HG03558 (cell line): ENCODE results near the gene CFAP65.

Experiments used
- ATAC-seq: cut with Tn5 transposase; IDR thresholded peaks from one replicate; pipeline ENCODE4 v1.9.1; 2021; ENCODE audit warnings: moderate number of reproducible peaks; ENCODE audit not compliant: unreplicated experiment; ENCODE audit errors: extremely low read depth

The CFAP65 gene

DNA sequence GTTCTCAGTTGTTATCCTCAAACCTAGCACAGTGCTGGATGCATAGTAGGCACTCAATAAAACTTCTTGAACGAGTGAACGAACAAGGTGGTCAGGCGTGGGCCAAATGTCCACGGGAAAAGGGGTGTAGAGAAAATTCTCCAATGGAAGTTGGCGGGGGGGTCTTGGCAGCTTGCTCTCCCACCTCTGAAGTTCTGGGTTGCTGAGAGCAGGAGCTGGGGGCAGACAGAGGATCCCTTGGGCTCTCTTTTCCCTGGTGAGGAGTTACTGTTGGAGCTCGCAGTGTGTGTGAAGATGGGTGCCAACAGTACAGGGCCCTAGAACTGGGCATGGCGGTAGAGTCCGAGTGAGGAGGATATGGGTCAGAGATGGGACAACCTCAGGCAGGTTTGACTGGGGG lies 45.8 kb downstream of the CFAP65 start:
- ATAC-seq: no peak

DNA sequence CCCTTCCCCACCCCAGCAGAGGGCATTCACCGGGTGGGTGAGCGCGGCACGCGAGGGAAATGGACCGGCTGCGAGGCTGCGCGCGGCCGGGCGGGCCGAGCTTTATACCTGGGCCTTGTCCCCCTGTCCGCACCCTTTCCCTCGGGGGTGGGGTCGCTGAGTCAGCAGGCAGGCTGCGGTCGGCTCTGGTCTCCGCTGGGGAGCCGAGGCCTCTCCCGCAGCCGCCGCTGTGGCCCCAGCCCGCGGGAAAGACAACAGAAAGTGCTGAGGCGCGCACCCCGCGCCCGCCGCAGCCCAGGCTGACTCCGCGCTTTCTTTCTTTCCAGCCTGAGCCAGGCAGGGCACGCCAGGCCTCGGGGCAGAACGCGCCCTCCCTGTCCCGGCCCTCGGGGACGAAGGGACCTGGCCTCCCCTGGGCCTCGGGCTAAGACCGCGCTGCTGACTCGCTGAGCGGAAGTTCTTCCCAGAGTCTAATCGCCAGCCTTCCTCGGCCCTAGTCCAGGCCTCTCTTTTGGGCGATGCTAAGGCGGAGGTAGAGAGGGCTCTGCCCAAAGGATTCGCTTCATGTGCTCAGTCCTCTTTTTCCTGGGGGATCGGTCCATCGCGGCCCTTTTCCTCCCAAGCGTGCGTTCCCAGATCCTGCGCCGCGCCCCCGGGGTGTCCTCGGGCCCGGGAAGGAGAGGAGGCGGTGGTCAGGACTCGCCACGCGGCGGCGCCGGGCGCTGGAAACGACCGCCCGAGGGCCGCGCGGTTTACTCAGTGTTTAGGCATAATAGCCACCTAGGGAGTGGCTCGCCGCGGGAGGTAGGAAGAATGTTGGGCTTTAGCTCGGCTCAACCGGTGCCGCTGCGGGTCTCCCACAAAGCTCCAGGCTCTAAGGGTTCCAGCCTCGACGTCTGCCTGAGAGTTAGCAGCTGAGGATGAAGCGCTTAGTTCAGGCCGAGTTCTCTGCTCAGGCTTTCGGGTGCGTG lies 47.7 kb downstream of the CFAP65 start, which contains the start of gene CRYBA2:
Gene CRYBA2, minus strand, starts transcription at position 78 of the 971 bp plus-strand sequence. CDS start 246 bp downstream, outside the sequence.
- no peak for ATAC-seq

DNA sequence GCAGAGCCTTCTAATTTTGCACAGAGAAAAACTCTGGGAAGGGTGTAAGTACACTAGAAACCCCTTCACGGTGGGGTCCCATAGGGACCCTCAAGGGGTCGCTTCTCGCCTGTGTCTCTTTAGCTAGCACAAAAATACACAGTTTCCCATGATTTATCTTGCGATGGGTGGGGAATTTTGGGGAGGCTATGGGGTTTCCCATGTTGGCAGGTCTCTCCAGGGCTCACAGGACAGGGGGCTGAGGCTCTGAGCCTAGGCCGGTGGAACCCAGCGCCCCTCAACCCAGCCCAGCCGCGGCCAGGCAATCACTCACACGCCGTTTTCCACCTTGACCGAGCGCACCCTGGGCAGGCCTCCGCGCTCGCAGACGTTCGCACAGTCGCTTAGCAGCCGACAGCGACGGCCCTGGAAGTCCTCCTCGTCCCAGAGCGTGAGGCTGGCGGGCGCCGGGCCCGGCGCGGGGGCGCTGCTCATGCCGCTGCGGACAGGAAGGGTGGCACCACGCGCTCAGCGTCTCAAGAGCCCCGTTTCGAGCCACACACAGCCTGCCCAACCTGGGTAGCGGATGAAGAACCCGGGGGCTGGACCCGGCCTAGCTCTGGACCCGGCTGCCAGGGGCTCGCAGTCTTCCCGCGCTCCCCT lies 48.5 kb downstream of the CFAP65 start:
- no peak for ATAC-seq

DNA sequence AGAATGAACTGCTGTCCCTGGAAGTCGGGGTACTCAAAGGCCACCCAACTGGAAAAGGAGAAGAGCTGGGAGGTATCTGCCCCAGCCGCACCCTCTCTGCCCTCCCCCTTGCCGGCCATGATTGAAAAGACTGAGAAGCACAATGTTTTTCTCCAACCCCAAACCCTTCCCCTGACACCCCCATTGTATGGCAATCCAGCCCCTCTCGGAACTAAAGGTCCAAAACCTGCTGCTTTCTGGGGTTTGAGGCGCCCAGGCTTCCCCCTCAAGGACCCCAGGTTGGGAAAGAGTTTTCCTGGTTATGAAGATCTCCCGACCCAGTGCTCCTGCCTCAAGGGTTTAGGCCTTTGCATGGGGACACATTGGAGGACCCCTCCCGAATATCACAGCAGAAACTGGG lies 49.1 kb downstream of the CFAP65 start:
- no peak for ATAC-seq

DNA sequence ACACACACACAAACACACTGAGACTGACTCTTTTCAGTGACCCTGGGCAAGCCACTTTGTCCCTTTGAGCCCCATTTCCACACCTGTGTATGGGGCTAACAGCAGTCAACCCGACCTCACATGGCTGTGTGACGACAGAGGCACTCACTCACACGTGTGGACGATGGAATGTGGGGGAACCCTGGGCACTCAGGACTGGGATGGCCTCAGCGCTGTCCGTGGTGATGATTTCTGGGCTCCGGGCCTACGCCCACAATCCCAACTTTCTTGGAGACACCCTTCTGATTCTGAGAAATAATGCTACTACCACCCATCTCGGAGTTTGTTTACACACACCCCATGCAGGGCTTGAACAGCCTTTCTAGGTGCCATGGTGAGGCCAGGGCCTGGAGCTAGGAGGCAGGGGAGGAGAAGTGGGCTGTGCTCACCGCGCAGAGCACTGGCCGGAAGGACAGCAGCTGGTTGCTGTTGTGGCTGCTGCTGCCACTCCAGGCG lies 49.6 kb downstream of the CFAP65 start:
- no peak for ATAC-seq

DNA sequence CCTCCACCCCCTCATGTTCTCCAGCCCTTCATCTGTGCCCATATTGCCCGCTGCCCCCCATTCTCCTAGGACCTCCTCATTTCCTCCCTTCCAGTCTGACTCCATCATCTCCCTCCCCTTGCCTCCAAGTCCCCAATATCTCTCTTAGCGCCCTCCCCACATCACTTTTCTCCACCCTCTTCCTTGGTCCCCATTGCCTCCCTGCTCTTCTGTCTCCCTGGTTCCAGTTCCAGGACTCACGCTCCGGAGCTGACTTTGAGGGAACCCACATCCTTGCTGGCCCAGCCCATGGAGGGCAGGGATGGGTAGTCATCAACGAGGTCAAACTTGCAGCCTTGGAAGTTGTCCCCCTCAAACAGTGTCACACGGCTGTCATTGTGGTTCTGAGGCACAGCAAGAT lies 50.7 kb downstream of the CFAP65 start:
- ATAC-seq: no peak

DNA sequence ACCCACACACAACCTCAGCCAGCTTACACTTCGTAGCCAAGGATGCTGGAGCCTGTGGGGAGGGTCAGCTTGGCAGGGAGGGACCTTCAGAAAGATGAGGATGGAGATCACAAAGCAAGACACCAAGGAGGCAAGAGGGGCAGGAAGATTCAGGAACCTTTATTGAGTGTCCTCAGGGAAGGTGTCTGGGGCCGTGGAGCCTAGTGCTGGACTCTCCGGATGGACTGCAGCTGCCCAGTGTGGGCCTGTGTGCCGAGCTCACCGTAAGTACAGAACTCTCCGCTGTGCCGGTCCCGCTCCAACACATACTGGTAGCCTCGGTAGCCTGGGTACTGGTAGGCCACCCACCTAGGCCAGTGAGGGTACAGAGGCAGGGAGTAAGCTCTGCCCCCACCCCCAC lies 51.3 kb downstream of the CFAP65 start:
- ATAC-seq: no peak

DNA sequence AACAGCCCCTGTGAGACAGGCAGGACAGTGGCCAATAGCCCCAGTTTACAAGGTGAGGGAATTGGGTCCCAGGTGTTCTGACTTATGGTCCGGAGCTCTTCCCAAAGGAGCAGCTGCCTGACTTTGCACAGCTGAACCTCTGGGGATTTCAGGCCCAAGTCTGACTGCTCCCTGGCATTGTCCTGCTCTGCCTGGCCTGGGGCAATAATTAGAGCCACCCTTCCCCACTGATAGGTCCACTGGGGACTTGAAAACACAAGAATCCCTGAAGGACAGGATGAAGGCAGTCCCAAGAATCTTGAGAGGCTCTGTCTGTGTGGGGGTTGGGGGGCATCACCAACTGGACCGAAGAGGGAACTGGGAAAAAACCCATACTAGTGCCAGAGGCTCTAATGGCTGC lies 52.7 kb downstream of the CFAP65 start:
- ATAC-seq: no peak

DNA sequence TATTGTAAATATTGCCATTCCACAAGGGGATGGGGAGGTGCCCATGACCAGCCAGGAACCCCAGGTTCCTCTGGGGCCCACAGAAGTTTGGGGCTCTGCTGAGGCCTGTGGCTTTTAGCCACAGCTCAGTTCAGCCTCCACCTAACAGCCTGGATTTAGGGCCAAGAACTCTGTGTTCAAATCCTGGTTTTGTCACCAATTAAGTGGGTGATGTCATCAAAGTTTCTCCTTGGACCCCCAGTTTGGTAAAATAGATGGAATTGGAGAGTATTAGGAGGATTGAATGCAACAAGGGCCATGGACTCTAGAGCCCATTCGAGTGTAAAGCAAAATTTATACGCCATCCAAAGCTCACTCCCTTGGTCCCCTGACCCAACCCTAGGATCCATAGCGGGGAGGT lies 53.2 kb downstream of the CFAP65 start:
- ATAC-seq: no peak

DNA sequence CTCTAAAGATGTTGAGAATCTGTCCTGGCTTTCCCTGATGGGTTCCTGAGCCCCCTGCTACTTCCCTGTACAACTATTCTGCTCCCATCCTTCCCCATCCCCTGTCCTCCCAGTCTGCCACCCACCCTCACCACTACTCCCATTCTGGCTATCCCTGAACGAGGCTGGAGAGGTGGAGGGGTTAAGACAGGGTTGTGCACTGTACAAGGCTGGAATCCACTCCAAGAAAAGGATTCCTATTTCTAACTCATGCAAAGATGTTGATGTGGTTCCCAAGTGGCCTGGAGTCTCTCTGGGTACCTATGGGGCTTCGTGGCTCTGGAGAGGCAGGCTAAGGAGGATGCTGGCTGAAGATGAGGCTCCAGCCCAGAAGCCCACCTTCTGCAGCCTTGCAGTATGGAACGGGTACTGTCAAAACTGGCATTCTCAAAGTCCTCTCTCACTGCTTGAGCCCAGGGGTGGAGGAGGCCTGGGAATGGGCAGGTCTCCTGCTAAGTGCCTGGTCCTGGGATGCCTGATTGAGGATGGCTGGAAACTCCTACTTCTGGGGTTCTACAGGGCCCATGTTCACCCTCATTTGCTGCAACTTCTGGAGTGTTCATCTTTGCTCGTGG lies 55.1 kb downstream of the CFAP65 start:
- ATAC-seq: no peak

DNA sequence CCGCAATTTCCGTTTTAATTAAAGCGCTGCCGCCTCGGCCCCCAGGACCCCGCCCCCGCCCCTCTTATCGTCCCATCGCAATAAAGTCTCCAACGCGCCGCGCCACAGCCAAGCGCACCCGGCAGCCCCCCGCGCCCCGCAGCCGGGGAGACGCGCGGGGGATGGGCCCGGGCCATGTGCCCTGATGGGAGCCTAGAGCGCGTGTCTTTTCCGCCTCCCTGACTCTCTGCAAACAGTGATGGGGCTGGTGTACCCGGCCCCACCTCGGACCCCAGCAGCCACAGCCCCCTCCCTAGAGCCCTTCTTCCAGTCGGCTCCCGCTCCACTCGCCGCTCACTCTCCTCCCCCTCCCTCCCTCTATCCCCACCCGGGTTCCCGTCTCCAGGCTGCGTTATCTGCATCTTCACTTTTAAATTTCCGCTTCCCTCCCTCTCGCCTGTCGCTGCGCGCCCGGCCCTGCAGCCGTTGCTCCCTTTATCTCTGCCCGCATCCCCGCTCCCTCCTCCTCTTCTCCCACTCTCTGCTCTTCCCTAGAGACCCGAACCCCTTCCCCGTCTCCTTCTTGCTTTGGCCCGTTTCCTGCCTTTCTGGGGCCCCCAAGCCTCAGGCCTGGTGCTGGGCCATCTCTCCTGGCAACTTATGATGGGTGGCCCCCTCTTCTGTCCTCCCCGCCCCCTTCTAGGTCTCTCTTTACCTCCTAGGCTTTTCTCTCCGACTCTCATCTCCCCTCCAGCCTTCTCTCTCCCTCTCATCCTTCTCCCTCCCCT lies 55.8 kb downstream of the CFAP65 start:
- ATAC-seq: no peak

DNA sequence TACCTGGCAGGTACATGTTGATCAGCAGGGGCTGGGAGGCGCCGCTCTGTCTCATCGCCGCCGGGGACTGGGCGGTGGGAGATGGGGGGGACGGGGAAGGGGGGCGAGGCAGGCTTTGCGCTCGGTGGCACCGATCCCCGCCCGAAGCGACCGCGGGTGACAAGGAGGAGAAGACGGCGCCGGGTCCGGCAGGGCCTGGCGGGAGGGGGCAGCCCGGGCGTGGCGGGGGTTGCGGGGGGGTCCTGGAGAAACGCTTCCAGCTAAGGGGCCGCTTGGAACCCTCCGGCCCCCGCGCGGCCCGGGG lies 56.3 kb downstream of the CFAP65 start, which contains the start of gene FEV:
Gene FEV, minus strand, starts transcription at position 164 of the 304 bp plus-strand sequence. Its CDS starts 109 bp downstream, at position 55.
- no peak for ATAC-seq

DNA sequence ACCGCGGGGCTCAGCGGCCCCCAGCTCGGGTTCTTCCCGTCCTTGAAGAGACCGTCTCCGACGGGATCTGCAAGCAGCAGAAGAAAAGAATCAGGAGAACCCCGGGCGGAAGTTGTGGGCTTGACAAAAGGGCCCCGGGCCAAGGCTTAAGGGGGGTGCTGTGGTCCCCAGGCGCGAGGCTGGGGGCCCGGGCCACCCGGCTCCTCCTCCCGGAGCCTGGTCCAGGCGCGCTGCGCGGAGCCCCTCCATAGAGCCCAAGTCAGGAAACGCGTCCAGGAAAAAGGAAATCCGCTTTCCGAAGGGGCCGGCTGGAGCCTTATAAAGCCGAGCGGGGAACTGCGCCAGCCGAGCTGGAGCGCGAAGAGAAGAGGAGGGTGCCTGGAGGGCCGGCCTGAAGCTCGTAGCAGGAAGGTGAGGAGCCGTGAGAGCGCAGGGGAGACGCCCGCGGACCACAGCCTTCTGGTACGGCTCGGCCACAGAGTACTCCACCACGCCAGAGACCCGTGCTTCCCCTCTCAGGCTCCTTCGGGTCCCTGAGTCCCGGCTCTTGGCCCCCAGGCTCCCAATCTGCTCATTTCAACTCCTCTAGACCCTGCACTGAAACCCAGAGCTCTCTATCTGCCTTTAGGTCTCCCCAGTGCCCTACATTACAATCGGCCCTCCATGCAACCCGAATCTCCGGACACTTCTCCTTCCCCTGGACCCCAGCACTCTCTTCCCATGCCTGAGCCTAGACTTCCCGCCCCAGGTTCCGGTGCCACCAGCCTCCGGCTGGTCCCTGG lies 56.9 kb downstream of the CFAP65 start:
- ATAC-seq: no peak

DNA sequence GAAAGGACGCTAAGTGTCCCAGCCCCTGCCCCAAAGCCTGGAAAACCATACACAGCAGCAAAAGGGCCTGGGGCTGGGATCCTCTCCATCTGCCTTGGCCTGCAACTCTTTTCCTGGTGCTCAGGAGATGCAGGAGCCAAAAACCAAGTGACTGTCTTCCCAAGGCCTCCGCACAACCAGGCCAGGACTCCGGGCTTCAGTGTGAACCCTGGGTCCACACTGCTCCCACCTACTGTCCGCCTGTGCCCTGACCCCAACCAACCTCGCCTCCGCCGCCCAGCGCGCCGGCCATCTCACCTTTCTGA lies 57.4 kb downstream of the CFAP65 start:
- no peak for ATAC-seq

DNA sequence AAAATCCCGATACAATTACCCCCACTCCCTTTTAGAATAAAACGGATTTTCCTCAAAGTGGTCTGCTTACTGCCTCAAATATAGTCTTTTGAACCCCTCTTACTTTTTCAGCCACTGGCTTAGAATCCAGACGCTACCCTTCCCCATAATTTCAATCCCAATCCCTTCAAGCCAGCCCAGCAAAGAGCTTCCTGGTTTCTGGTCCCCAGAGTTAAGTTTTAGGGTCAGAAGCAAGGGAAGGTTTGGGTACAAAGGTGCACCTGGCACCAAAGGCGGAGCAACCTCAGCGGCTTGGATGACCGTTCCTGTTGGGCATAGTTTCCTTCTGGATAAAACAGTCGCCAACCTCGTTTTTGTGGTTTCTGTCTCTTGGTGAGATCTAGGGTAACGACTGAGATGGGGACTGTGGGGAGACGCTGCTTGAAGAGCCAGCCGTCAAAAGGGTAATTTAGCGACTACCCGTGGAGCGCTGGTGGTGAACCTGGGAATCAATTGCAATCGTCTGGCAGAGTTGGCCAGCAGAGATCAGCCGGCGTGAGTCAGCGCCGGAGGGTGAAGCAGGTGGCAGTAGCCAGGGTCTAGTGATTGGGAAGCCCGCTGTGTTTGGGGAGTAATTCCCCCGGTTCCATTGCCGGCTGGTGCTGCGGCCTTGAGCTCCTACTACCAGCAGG lies 57.9 kb downstream of the CFAP65 start:
- no peak for ATAC-seq

DNA sequence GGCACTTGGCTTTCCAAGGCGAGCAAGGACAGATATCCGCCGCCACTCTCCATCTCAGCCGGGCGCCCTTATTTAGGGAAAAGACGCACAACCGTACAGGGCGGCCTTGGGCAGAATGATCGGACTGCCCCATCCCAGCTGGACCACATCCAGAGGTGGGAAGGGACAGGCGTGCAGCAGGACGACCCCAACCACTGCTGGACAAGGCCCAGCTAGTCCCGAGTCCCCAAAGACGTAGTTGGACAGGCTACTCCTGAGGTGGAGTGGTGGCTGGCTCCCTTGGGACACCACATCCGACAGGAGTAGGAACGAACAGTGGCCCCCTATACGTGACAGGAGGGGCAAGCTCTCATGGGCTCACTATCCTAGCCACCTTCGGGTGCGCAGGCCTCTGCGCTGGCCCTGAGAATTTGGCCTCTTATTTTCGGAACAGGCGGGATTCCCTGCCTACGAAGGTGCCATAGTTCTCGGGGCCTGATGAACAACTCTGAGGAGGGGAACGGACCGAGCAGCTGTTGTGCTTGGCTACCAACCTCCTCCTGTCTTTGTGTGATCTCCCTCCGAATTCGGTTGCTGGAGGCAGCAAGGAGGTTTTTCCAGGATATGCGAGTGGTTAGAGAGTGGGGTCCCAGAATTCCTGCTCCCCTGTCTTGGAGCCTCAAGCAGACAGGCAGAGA lies 58.6 kb downstream of the CFAP65 start:
- ATAC-seq: no peak

DNA sequence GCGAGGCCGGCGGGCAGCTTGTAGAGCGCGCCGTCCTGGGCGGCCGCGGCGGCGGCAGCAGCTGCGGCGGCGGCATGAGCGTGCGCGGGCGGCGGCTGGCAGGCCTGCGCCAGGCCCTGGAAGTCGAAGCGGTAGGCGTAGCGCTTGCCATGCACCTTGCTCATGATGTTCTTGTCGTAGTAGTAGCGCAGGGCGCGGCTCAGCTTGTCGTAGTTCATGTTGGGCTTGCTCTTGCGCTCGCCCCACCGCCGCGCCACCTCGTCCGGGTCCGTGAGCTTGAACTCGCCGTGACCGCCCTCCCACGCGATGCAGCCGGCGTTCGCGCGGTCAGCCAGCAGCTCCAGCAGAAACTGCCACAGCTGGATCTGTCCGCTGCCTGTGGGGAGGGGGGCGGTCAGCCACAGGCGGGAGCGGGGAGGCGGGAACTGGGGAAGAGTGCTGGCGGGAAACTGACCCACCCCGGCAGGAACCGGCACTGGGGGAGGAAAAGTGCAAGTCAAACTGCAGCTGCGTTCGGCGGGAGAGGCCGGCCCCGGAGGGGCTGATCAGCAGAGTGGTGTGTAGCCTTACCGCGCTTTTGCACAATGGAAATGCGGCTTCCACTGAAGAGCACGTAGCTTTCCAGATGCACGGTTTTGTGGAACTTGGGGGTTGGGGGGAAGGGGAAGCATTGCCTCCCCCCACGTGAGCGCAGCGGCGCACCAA lies 59.3 kb downstream of the CFAP65 start:
- ATAC-seq: no peak

DNA sequence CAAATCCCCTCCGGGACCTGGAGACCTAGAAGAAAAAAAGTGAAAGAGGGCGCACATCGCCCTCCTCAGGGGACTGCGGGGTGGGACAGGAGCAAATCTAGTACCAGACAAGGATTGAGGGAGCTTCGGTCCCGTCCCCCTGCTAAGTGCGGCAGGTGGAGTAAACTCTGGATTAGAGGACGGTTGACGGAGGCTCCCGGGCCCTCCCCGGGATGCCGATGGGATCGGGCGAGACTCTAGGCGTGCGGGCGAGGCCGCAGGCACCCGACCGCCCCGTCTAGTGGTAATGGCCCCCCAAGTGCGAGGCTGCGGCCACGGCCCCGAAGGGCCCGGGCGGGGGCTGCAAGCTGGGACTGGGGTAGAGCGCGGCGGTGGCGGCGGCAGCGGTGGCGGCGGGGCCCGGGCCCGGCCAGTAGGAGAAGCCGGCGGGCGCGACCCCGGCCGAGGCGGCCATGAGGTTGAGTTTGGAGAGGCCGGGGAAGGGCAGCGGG lies 59.9 kb downstream of the CFAP65 start:
- ATAC-seq: no peak
